HL-60 (cell line): ENCODE results near the gene PLXDC2.

Source experiments
- DNase-seq, 2 experiments: peaks; one replicate each; pipeline ENCODE4 v3.0.0-alpha.2; 2010 to 2020; ENCODE audit warnings: low read depth in 1 of 2, low spot score in 1 of 2
- H3K27ac ChIP-seq: fragments of 250-450 bp; sonication (Bioruptor Pico); replicated peaks from 2 replicates; pipeline ENCODE4 v1.5.1; 2020; ENCODE audit warnings: mild to moderate bottlenecking, moderate library complexity
- H3K27me3 ChIP-seq: fragments of 250-450 bp; sonication (Bioruptor Pico); 2 replicates; pipeline ENCODE4 v1.5.1; 2021; ENCODE audit warnings: mild to moderate bottlenecking, moderate library complexity; ENCODE audit not compliant: insufficient read depth, poor library complexity, severe bottlenecking
- H3K4me3 ChIP-seq: replicated peaks from 2 replicates; pipeline ENCODE4 v1.5.1; 2011; ENCODE audit warnings: mild to moderate bottlenecking, control low read depth, low read length; ENCODE audit not compliant: insufficient read depth
- CTCF ChIP-seq: IDR thresholded peaks from one replicate; pipeline ENCODE4 v1.5.1; 2011; ENCODE audit warnings: low read length, control low read depth, inconsistent platforms; ENCODE audit not compliant: insufficient read depth
- GABPA ChIP-seq: IDR thresholded peaks from 2 replicates; pipeline ENCODE4 v1.6.1; 2012; ENCODE audit warnings: low read depth
- POLR2AphosphoS5 ChIP-seq: IDR thresholded peaks from 2 replicates; pipeline ENCODE4 v1.6.1; 2012; ENCODE audit warnings: low read depth
- REST ChIP-seq: IDR thresholded peaks from 2 replicates; pipeline ENCODE4 v1.6.1; 2012; ENCODE audit warnings: low read depth; ENCODE audit not compliant: insufficient replicate concordance
- SPI1 ChIP-seq: IDR thresholded peaks from 2 replicates; pipeline ENCODE4 v1.6.1; 2012; ENCODE audit warnings: low read depth, mild to moderate bottlenecking, borderline replicate concordance

PLXDC2 gene

GRCh38 chr10:19954601-19955000 is 138.4 kb downstream of the PLXDC2 start:
- H3K4me3 ChIP-seq, result no peak overlapping the region
- TF ChIP-seq REST, result no peak
- TF ChIP-seq CTCF, result no peak
- no peak for TF ChIP-seq SPI1
- TF ChIP-seq POLR2AphosphoS5, result no peak
- no peak for DNase-seq

GRCh38 chr10:19956516-19957032 is 140.3 kb downstream of the PLXDC2 start:
- DNase-seq, result no peak
- no peak overlapping the region for H3K4me3 ChIP-seq
- no peak overlapping the region for H3K27ac ChIP-seq
- no peaks in the 10 kb centered on the region for H3K27me3 ChIP-seq
- TF ChIP-seq GABPA, result no peak
- TF ChIP-seq CTCF, result no peak

More at GRCh38 chr10:19954601-19955000, 138.4 kb downstream of the PLXDC2 start:
- Histone ChIP-seq H3K27ac (no peak overlapping the region), H3K27me3 (no peaks in the 10 kb centered on the region)

- DNase-seq, result no peak
- Histone ChIP-seq H3K4me3 (no peak overlapping the region), H3K27me3 (no peaks in the 10 kb centered on the region), H3K27ac (no peak overlapping the region)
- TF ChIP-seq REST (no peak), GABPA (no peak), SPI1 (no peak), POLR2AphosphoS5 (no peak), CTCF (no peak)
Observed at GRCh38 chr10:19958787-19959186, 142.6 kb downstream of the PLXDC2 start.
